Measurements from ENCODE around the gene INSL6.
"Not testable (repeated sequence)": the region's sequence is repeated elsewhere in the genome, so short reads cannot be mapped to it uniquely, and the experiment has no call there.

- TF ChIP-seq, protein P1, sequence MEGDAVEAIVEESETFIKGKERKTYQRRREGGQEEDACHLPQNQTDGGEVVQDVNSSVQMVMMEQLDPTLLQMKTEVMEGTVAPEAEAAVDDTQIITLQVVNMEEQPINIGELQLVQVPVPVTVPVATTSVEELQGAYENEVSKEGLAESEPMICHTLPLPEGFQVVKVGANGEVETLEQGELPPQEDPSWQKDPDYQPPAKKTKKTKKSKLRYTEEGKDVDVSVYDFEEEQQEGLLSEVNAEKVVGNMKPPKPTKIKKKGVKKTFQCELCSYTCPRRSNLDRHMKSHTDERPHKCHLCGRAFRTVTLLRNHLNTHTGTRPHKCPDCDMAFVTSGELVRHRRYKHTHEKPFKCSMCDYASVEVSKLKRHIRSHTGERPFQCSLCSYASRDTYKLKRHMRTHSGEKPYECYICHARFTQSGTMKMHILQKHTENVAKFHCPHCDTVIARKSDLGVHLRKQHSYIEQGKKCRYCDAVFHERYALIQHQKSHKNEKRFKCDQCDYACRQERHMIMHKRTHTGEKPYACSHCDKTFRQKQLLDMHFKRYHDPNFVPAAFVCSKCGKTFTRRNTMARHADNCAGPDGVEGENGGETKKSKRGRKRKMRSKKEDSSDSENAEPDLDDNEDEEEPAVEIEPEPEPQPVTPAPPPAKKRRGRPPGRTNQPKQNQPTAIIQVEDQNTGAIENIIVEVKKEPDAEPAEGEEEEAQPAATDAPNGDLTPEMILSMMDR (IDR thresholded peaks at IDR 0.05): not testable (repeated sequence)
- not testable (repeated sequence) for TF ChIP-seq EZH2 (IDR thresholded peaks at IDR 0.05; ENCODE audit: borderline replicate concordance, insufficient read depth, low read depth, low read length, poor library complexity, severe bottlenecking)
Observed at GRCh38 chr9:5180631-5181030, 4.8 kb downstream of the INSL6 start.

Data from B cell (primary cell).